Activated T-cell treated with anti-CD3 and anti-CD28 coated beads, Interleukin-2, amount 50 U/mL, for 24 hours (primary cell): ENCODE measurements around the gene DERL3.

Source experiments
- DNase-seq: peaks from one replicate; pipeline ENCODE4 v3.0.0-alpha.2; 2020
- H3K27ac Mint-ChIP-seq: 2 replicates; pipeline ENCODE4 v1.8.0; 2020; ENCODE audit warnings: mild to moderate bottlenecking, mixed read lengths
- H3K27me3 Mint-ChIP-seq: 2 replicates; pipeline ENCODE4 v1.8.0; 2020; ENCODE audit warnings: mixed read lengths
- H3K36me3 Mint-ChIP-seq: 2 replicates; pipeline ENCODE4 v1.8.0; 2020; ENCODE audit warnings: low read depth, mixed read lengths
- H3K4me1 Mint-ChIP-seq: 2 replicates; pipeline ENCODE4 v1.8.0; 2020; ENCODE audit warnings: low read depth, mixed read lengths
- H3K4me3 Mint-ChIP-seq: 2 replicates; pipeline ENCODE4 v1.8.0; 2020; ENCODE audit warnings: mild to moderate bottlenecking, moderate library complexity, mixed read lengths
- H3K9me3 Mint-ChIP-seq: 2 replicates; pipeline ENCODE4 v1.8.0; 2020; ENCODE audit warnings: mixed read lengths

Gene DERL3

DNA sequence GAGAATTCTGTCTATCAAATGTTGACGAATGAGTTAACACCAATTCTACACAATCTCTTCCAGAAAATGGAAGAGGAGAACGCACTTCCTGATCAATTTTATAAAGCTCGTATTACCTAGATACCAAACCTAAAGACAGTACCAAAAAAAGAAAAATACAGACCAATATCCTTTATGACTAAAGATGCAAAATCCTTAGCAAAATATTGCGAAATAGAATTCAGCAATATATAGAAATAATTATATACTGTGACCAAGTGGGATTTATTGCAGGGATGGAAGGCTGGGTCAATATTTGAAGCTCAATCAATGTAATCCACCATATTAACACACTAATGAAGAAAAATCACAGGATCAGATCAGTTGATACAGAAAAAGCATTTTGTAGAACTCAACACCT lies 26.4 kb downstream of the DERL3 start:
- Mint-ChIP-seq H3K36me3 (peaks cover 72% of the 10 kb centered on the region), H3K9me3 (no peaks in the 10 kb centered on the region), H3K4me3 (no peak overlapping the region), H3K27me3 (no peaks in the 10 kb centered on the region), H3K4me1 (no peaks in the 10 kb centered on the region), H3K27ac (no peak overlapping the region)
- DNase-seq: no peak

DNA sequence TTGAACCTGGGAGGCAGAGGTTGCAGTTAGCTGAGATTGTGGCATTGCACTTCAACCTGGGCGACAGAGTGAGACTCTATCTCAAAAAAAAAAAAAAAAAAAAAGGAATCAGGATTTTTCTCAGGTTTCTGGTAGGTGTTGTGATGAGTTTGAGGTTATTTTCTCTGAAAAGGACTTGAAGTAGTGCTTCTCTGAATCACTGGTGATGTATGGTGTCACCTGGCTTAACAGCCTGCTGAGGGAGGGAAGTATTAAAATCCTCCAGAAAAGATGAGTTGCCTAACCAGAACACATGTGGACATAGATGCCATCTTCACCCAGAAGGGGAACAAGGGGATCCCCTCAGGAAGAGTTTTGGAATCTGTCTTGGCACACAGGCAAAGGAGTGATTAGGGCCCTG lies 32.0 kb downstream of the DERL3 start:
- Mint-ChIP-seq H3K27me3 (no peaks in the 10 kb centered on the region), H3K4me3 (no peak overlapping the region), H3K36me3 (peaks cover 81% of the 10 kb centered on the region), H3K9me3 (no peaks in the 10 kb centered on the region), H3K4me1 (no peaks in the 10 kb centered on the region), H3K27ac (peak overlapping the region; percentile 41)
- no peak for DNase-seq

DNA sequence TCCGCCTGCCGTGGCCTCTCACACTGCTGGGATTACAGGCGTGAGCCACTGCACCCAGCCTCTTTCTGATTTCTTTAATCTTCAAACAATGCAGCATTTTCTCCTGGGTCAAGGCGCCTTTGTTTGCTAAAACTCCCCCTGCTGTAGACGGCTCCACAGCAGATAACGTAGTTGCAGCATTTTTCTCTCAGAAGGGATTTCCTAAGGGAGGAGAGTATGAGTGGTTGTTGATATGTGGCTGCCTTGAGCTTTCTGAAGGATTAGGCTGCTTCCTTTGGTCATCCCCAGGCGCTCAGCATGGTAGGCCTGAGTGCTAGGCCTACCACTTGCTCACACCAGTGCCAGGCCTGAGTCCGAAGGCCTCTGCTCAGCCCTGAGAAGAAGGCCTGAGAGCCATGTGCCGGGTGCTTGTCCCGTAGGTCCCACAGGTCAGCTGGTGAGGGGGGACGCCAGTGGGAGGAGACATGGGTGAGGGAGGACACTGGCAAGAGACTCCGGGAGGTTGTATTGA lies 34.0 kb downstream of the DERL3 start:
- no peaks in the 10 kb centered on the region for H3K27me3 Mint-ChIP-seq
- no peak for DNase-seq
- no peaks in the 10 kb centered on the region for H3K9me3 Mint-ChIP-seq
- H3K36me3 Mint-ChIP-seq: peaks cover 84% of the 10 kb centered on the region
- no peaks in the 10 kb centered on the region for H3K4me1 Mint-ChIP-seq
- no peak overlapping the region for H3K4me3 Mint-ChIP-seq
- no peak overlapping the region for H3K27ac Mint-ChIP-seq

DNA sequence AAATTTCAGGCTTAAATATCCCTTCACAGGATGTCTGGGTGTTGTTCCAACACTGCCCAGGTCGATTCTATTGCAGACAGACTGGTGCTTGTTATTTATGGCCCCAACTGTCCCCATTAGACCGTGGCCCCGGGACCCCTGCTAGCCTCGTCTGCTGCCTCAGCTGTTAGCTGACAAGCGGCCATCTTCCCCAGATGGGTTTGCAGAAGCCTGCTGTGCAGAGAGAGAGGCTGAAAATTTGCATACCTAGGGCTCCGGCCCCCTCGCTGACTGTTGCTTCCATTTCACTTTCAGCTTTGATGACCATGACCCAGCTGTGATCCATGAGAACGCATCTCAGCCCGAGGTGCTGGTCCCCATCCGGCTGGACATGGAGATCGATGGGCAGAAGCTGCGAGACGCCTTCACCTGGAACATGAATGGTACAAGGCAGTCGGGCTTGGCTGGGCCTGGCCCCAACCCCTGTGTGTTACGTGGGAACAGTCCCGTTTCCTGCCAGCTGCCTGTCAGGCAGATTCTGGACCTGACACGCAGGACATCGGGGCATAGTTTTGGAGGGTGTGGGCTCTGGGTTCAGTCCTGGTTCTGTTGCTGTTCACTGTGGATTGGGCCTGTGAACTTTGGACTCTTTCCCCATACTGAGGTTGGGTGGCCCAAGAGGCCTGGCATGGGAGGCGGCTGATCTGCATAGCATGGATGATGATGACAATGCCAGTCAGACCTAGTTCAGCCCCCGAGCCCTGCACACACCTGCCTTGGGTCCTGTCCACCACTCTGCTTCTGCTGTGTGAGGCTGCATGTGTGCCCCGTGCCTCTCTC lies 35.6 kb downstream of the DERL3 start:
- Mint-ChIP-seq H3K36me3 (peaks cover 90% of the 10 kb centered on the region), H3K27ac (no peak overlapping the region), H3K9me3 (no peaks in the 10 kb centered on the region), H3K4me1 (no peaks in the 10 kb centered on the region), H3K4me3 (no peak overlapping the region), H3K27me3 (no peaks in the 10 kb centered on the region)
- no peak for DNase-seq

DNA sequence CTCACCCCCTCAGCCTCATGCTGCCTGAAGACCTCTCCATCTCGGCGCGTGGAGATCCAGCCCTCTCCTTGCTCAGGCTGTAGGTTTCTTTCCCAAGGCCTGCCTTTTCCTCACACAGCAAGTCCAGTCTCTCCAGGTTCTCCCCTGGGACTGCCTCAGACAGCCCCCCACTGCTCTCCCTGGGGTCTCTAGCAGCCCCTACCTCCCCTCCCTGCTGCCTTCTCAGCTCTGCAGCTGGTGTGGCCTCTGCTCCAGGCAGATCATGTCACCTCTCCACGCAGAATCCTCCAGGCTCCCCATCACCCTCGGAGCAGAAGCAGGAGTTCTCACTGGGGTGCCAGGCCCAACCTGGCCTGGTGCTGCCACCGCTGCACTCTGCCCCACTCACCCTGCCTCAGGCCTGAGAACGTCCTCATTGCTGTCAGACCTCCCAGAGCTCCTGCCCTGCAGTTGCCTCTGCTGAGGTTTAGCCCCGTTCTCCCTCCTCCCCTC lies 36.9 kb downstream of the DERL3 start:
- Mint-ChIP-seq H3K27ac (no peak overlapping the region), H3K4me1 (no peaks in the 10 kb centered on the region), H3K36me3 (peaks cover 91% of the 10 kb centered on the region), H3K4me3 (no peak overlapping the region), H3K9me3 (no peaks in the 10 kb centered on the region), H3K27me3 (no peaks in the 10 kb centered on the region)
- no peak for DNase-seq

DNA sequence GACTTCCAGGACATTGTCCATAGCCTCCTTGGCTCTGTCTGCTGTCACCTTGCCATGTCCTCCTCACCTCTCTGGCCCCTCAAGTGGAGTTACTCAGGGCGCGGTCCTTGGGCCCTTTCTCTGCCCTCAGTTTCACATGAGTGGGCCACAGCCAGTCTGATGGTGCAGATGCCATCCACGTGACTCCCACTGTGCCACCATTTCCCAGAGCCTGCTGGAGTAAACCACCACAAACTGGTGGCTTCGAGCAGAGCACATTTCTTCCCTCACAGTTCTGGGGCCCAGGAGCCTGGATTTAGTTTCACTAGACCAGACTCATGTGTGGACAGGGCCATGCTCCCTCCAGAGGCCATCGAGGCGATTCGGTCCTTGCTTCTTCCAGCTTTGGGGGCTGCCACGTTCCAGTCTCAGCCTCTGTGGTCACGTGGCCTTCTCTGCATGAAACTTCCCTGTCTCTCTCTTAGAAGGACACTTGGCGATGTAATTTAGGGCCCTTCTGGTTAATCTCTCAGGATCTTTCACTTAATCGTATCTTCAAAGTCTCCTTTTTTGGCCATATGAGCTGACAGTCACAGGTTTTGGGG lies 37.5 kb downstream of the DERL3 start:
- H3K4me1 Mint-ChIP-seq: no peaks in the 10 kb centered on the region
- H3K27ac Mint-ChIP-seq: no peak overlapping the region
- H3K9me3 Mint-ChIP-seq: no peaks in the 10 kb centered on the region
- no peaks in the 10 kb centered on the region for H3K27me3 Mint-ChIP-seq
- H3K36me3 Mint-ChIP-seq: peaks cover 89% of the 10 kb centered on the region
- DNase-seq: no peak
- no peak overlapping the region for H3K4me3 Mint-ChIP-seq

DNA sequence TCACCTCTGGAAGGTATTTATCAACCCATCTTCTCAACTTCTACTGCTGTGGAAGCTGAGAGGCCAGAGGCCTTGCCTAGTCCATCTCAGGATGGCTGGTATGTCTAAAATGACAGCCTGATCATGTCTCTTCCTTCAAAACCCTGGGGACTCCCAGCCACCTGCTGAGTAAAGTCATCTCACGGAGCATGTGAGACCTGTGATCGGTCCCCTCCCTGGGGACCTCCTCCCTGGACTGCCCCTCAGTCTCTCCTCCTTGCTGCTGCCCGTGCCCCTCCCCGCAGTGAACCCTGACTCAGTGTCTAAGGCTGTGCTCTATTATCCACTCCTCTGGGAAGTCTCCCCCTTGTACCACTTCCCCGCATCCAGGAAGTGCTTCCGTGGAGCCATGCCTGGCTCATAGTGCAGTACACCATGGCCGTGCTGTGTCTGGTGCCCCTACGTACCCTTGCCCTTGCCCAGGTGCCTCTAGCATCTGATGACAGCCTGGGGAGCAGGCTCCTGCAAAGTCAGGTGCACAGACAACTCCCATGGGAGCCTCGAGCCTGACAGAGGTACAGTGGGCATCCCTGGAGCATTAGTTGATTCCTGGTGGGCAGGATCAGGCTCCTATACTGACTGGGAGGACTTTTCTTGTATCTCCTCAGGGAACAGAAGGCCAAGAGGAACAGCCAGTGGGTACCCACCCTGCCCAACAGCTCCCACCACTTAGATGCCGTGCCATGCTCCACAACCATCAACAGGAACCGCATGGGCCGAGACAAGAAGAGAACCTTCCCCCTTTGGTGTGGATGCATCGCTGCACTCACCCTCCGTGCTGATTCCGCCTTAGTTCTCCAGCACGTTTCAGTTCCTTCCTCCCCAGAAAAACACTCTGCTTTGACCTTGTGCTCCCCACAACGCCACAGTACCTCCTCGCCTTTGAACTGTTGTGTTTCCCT lies 38.2 kb downstream of the DERL3 start:
- Mint-ChIP-seq H3K27ac (no peak overlapping the region), H3K36me3 (peaks cover 89% of the 10 kb centered on the region)

DNA sequence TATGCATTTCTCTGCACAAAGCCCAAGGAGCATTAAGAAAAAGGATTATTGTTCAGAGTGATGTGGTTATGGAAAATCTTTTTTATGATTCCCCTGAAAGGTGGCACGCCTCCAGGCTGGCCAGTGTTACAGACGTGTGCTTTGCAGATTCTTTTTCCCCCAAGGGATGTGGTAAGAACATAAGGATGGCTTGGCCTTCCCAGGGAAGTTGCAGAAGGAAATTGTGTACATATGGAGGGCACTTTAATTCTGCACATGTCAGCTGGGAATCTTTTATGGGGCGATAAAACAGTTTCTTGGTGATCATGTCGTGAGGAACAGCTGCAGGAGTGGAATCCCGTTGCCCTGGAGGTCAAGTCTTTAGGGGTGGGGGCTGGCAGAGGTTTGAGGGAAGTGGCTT lies 42.3 kb downstream of the DERL3 start:
- Mint-ChIP-seq H3K27ac (no peak overlapping the region), H3K27me3 (no peaks in the 10 kb centered on the region), H3K4me3 (no peak overlapping the region), H3K36me3 (peaks cover 86% of the 10 kb centered on the region), H3K4me1 (peaks cover 11% of the 10 kb centered on the region), H3K9me3 (no peaks in the 10 kb centered on the region)
- DNase-seq: no peak

More for the DNA sequence above, 38.2 kb downstream of the DERL3 start:
- H3K4me3 Mint-ChIP-seq: no peak overlapping the region
- no peaks in the 10 kb centered on the region for H3K27me3 Mint-ChIP-seq
- no peaks in the 10 kb centered on the region for H3K4me1 Mint-ChIP-seq
- no peaks in the 10 kb centered on the region for H3K9me3 Mint-ChIP-seq
- DNase-seq: no peak

DNA sequence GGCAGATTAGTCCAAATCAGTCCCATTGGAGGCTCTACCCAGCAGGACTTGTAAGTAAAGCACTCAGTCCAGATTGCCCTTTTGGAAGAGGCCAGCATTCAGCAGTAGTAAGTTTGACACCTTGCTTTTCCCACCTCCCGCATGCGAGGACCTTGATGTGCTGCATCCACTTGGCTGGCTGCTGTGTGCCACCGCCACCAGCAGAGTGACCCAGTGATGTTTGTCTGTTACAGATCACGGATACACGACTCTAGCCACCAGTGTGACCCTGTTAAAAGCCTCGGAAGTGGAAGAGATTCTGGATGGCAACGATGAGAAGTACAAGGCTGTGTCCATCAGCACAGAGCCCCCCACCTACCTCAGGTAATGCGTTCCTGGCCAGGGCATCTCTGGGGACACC lies 45.5 kb downstream of the DERL3 start:
- H3K9me3 Mint-ChIP-seq: no peaks in the 10 kb centered on the region
- H3K36me3 Mint-ChIP-seq: peaks cover 71% of the 10 kb centered on the region
- H3K27ac Mint-ChIP-seq: no peak overlapping the region

DNA sequence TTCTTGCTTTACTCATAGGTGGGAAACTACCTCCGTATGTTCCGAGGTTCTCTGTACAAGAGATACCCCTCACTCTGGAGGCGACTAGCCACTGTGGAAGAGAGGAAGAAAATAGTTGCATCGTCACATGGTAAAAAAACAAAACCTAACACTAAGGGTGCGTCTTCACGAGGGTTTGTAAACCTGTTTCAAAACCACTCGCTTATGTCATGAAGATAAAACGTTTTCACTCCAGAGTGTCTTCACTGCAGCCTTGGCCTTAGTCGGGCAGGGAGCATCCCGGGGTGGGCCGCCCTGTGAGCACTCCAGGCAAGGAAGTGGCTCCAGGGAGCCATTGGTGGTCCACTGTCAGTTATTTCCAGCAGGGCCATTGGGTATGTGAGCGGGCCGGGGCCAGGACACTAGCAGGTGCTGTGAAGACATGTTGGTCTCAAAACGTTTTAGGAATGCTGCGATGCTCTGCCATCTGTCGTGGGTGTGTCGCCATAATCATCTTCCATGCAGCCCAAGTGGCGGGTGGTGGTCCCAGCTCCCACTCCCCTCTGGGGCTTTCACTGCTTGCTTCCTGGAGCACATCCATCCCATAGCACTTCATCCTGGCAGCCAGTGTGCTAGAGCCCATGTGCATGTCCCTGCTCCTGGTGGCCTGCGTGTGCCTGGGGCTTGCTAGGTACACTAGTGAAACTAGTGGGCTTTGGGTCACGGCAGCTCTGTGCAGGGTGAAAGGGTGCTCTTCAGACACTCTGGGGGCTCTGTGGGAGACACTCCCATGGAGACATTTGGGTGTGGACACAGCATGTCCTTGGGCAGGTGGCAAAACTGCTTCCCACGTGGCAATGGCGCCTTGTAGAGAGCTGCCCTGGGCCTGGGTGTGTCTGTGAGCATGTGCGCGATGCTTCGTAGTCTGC lies 46.8 kb downstream of the DERL3 start:
- Mint-ChIP-seq H3K27me3 (no peaks in the 10 kb centered on the region), H3K27ac (peak overlapping the region; percentile 68), H3K9me3 (no peaks in the 10 kb centered on the region), H3K4me1 (peaks cover 31% of the 10 kb centered on the region), H3K4me3 (no peak overlapping the region), H3K36me3 (peaks cover 71% of the 10 kb centered on the region)
- DNase-seq: no peak

More for the DNA sequence above, 45.5 kb downstream of the DERL3 start:
- Mint-ChIP-seq H3K4me1 (peaks cover 24% of the 10 kb centered on the region), H3K27me3 (no peaks in the 10 kb centered on the region), H3K4me3 (no peak overlapping the region)
- DNase-seq: no peak

DNA sequence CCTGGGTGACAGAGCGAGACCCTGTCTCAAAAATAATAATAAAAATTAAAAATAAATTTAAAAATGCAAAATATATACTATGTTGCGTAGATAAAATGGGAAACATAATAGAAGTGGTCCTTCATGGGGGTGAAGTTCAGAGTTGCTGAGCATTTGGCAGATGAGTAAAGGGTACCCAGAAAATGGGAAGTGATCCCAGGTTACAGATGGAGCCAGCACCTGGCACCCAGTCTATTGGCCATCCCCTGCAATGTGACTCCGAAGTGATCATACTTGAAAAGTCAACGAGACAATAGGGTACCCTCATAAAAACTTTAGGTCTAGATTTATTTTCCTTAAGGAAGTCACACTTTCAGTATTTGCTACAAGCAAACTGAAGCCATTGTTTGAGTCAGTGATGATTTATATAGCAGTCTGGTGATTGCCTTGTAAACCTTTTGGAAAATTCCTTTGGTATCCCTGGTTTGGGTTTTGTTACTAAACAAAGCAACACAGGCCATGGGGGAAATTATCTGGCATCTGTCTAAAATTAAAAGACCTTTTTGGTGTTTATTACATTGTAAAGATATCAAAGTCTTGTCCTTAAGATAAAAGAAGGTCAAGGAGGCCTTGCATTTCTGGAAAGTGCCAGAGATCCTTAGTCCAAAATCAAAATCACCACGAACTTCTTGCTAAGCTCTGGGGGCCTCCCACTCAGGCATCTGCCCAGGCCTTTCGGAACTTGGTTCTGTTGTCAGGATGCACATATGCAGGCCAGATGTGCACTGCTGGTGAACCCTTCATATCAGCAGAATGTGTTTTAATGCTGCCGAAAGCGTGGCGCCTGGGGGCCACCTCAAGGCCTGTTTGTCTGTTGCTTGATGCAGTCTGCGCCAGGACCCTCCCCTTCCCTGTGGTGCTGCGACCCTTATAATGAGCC lies 47.7 kb downstream of the DERL3 start:
- no peak overlapping the region for H3K27ac Mint-ChIP-seq
- H3K4me1 Mint-ChIP-seq: peaks cover 37% of the 10 kb centered on the region
- H3K36me3 Mint-ChIP-seq: peaks cover 64% of the 10 kb centered on the region
- H3K27me3 Mint-ChIP-seq: no peaks in the 10 kb centered on the region
- DNase-seq: no peak
- no peaks in the 10 kb centered on the region for H3K9me3 Mint-ChIP-seq
- H3K4me3 Mint-ChIP-seq: no peak overlapping the region

DNA sequence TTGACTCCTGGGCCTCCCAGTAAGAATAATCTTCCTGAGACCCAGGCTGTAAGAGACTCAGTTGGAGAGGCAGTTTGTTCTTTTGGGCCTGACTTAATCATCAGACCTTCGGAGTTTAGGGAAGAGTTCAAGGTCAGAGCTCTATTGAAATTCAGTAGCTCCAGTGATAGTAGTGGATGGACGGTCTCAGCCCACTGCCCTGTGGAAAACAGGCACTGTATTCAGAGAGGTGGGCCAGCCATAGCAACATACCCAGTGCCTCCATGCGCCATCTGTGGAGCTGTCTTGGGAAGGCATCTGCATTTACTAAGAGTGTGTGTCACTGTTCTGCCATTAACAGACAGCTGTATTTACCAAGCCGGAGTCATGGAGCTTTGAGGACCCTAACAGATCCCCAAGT lies 49.2 kb downstream of the DERL3 start:
- H3K9me3 Mint-ChIP-seq: no peaks in the 10 kb centered on the region
- H3K36me3 Mint-ChIP-seq: peaks cover 51% of the 10 kb centered on the region
- peaks cover 40% of the 10 kb centered on the region for H3K4me1 Mint-ChIP-seq
- no peak overlapping the region for H3K27ac Mint-ChIP-seq
- no peak overlapping the region for H3K4me3 Mint-ChIP-seq
- H3K27me3 Mint-ChIP-seq: no peaks in the 10 kb centered on the region
- no peak for DNase-seq

DNA sequence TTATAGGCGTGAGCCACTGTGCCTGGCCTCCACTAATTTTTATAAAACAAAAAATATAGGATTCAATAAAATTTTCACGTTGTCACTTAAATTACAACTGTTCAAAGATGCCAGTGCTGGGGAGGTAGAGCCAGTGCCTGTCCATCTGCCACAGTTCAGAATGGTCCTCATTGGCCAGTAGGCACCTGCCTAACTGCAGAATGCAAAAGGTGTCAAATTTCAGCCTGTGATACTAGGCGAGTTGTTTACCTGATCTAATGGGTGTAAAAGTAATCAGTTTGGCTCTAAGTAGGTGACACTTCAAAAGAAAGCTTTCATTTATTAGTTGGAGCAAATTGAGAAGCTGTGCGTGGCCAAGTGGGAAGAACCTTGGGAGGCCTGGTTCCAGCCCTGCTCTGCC lies 49.7 kb downstream of the DERL3 start:
- no peaks in the 10 kb centered on the region for H3K27me3 Mint-ChIP-seq

More for the DNA sequence above, 49.7 kb downstream of the DERL3 start:
- Mint-ChIP-seq H3K4me1 (peaks cover 40% of the 10 kb centered on the region), H3K9me3 (no peaks in the 10 kb centered on the region), H3K4me3 (no peak overlapping the region), H3K36me3 (peaks cover 47% of the 10 kb centered on the region), H3K27ac (no peak overlapping the region)
- no peak for DNase-seq
